NCI-H345 (cell line): Measurements from ENCODE around the gene GRK3.

Source experiments
- DNase-seq: peaks from one replicate; lab custom pipeline; 2025; lab: John Stamatoyannopoulos, UW

GRK3 gene

DNA sequence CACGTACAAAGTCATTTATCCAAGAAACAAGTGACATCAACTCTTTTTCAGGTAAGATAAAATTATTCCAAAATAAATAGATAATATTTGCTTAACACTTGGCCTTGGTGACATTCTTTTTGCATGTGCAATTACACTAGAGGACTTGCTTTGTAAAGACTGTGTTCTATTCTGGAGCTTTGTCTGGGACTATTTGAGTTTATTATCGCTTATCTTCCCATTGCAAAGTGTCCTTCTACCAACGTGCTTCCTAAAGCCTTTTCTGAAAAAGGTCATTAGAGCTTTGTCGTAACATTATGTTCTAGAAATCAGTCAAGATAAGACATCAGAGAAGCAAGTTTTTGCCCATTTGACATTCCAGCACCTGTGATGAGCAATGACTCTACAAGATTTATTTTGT, 99.2 kb downstream of the GRK3 start:
- DNase-seq = no peak

DNA sequence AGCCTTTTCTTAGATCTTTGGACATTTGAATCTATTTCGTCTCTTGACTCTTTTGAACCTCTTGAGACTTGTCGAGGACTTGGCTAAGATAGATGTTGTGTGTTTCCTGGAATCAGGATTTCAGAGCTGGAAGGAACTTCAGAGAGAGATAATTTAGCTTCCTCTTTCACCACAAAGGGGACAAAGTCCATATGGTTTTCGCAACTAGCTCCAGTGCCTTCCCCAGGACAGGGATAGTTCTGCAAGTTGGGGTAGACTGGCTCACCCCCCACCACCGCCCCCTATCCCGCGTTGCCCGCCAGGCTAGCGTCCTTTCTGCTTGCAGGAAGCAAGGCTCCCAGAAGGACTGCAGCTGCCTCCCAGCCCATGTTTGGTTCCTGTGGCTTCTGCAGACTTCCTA, 101.8 kb downstream of the GRK3 start:
- DNase-seq = no peak

DNA sequence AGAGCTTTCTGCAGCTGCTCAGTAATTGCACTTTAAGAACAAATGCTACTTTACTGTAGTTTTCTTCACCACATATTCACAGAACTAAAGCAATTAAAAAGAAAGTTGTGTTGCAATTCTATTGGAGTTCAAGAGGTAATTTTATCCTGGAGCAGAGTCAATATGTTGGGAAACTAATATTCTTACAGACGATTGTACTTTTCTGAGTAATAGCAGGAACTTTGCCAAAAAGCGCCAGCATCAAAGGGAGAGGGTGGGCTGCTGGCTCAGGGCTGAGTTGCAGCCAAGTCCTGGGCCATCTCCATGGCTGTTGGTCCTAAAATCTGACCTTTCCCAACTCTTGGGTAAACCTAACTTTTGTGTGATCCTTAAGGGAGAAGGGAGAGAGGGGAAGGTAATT, 104.0 kb downstream of the GRK3 start:
- no peak for DNase-seq

DNA sequence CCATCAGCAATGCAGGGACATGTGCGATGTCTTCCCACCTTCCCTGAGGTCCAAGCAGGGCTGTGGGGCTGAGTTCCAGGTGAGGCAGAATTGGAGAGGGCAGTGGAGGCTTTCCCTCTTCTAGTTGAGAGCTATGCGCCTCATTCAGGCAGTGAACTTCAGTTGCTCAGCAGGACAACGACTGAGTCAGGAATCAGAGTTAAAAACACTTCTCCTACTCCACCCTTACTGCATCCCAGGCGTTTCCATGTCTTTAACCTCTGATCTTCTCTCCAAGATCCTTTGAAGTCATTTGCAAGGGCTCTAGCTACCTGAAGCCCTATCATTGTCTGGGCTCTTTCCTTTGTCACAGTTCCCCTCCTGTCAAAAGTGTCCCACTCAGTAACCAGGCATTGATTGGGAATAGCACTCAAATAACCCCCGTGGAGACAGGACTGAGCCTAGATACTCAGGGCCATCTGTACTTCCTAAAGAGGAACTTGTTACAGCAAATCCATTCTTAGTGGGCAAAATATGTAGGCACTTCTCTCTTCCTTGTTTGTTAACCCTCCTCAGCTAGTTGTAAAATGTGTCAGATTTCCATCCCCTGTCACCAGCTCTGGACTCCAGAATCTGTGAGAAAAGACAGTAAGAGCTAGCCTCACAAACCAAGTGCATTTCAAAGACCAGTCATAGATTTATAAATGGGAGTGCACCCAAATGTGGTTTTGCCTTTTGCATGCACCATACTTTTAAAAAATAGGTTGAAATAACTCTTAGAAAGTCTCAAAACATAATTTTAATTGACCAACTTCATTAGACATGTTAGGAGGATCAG, 105.0 kb downstream of the GRK3 start:
- no peak for DNase-seq

DNA sequence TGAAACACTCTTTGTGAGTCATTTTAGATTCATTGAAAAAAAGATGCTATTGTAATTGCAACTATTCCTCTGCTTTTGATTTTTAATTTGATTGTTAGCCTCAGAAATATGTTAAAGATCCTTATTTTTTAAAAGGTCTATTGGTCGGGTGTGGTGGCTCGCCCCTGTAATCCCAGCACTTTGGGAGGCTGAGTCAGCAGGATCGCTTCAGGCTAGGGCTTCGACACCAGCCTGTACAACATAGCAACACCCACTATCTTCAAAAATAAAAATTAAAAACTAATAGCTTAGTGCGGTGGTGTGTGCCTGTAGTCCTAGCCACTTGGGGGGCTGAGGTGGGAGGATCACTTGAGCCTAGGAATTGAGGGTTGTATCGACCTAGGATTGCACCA, 105.6 kb downstream of the GRK3 start:
- no peak for DNase-seq

DNA sequence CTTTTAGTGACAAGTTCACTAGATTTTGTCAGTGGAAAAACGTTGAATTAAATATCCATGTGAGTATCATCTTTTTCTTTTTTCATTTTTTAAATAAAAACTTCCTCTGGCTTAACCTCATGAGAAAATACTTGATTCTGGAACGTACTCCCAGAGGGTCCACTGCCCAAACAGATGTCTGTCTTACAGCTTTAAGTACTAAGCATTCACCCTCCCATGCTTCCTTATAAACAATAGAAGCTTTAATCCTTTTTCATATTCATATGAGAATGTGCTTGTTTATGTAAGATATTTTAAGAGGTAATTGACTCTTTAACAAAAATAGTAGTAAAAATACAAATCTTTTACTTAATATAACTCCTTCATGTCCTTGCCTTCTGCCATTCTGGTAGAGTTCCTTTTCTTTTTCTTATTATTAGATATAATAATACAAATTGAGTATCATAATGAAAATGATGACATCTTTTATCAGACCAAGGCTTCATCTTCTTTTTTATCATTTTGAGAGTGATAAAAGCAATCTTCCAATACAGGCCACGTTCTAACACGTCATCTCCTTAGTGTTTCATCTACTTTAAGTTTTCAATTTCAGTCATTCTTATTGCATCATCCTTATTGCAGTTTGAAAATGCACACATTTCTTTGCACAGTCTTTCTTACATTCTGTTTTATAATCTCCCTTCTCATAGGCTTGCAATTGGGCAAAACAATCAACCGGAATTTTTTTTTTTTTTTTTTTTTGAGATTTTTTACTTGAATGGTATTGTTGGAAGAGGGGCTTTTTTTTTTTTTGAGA, 108.0 kb downstream of the GRK3 start:
- DNase-seq = no peak

DNA sequence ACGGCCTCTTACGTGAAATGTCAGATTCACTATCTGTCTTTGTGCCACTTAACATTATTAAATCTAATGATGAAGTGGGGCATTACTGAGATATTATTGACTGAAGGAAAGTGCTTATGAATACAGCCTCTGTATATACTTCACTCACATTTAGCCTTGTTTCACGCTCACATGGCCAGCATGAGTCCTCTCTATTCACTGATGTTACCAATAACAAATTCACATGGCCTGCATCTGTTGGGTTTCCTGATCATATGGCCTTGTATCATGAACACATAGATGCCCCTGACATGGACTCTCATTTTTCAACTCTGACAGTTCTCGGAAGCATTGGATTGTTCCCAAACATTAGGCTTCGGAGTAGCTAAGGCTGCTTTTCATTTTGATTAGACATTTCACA, 109.2 kb downstream of the GRK3 start:
- no peak for DNase-seq

DNA sequence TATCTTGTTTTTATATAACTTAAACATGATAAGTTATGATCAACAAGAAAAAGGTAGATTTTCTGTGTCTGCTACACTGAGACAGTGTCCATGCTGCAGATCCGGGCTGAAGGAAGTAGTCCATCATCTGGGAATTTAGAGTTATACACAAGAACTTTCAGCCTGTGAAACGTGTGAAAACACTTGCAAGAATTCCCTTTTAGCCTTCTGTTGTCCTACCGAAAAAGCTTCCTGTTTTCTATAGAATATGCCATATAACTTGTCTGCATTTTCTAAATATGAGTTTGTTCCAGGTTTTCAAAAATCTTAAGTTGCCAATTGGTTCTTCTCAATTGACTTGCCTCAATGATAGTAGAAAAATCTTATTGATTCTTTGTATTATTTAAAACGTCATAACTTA, 113.2 kb downstream of the GRK3 start:
- DNase-seq = no peak

DNA sequence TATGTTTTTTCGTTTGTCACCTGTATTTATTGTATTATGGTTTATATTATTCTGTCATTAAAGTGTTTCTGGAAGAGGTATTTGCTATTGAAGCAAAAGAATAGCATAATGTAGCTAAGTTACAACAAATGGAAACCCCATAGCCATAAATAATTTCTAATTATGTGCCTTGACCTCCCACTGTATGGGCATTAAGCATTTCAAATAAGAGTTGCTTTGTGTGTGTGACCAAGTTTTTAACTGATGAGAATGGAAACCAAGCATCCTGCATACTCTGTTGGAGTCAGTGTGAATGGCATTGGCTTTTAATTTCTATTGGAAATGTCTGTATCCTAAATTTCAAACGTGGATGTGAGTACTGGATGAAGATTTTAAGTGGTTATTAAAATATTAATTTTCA, 115.6 kb downstream of the GRK3 start:
- DNase-seq = no peak

DNA sequence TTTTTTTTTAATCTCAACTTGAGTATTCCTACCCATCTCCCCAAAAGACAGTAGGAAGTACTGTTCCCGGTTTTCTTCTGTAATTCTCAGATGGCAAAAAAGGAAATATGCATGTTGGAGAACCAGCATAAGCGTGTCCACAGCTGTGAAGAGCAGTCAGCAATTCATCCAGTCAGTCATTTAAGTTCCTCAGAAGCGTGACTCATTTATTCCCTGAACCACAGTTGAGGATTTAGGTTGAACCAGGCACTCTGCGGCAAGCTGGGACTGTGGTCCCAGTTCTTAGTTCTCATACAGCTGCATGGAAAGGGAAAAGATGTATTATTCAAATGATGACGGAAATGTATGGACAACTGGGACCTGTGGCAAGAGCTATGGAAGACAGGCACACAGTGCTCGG, 116.5 kb downstream of the GRK3 start:
- DNase-seq = no peak

DNA sequence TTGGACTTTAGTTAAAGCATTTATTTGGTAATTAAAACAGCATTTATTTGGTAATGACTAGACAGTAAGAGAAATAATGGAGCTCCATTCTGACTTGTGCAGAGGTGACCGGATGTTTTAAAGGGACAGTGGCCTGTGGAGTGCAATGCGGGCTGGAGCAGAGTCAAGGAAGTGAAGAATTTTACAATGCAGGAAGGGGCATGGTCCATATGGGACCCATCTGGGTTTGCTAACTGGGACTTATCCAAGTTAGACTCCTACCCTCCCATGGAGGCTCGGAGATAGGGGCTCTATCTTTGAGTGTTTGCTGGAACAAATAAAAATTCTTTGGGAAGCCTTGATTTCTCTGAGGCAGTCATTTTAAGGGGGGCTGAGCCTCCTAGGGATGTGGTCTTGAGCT, 117.6 kb downstream of the GRK3 start:
- DNase-seq = no peak

DNA sequence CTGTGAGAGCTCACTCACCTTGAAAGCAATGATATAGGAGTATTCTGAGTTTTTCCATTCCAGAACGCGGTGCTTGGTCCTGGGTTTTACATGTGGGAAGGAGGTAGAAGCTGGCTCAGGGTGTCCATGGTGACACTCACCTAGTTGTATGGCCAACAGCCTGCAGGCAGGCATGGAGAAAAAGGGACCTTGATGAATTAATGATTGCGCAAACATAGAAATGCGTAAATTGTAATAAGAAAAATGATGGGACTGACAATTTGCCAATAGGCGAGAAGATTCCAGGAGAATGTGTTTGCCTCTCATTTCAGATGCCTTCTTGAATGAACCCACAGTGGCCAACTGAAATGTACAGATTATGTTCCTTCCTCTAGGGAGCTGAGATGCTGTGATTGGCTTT, 124.2 kb downstream of the GRK3 start:
- no peak for DNase-seq

DNA sequence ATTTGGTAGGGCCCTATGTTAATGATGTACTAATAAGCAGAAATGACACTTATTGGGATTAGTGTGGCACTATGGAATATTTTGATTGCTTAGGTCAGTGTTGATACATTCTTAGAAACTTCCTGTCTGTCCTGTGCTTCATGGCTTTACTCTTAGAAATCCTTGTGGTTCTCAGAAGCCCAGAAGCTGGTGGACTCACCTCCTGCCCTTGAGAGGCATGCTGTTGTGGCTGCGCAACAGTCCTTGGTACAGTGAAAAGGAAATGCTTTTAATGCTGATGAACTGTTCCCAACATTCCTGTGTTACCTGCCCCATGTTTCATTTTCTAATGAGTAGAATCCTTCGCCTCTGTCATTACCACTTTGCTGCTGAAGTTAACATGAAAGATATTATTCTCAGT, 125.2 kb downstream of the GRK3 start:
- no peak for DNase-seq

DNA sequence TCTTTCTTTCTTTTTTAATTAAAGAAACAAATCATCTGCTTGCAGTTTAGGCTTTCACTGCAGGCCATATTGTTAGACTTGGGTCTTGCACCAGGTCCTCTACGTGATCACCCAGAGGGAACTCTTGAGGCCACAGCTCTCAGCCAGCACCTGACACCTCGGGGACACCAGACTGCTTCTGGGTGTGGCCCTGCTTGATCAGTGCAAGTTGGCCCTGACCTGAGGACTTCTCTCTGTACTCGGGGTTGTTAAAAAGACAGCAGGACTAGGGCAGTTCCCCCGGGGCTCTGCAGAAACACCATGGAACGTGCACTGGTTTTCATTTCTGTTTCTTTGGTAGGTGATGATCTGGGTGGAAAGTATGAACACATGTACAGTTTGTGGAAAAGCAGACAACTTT, 126.3 kb downstream of the GRK3 start:
- DNase-seq = no peak

DNA sequence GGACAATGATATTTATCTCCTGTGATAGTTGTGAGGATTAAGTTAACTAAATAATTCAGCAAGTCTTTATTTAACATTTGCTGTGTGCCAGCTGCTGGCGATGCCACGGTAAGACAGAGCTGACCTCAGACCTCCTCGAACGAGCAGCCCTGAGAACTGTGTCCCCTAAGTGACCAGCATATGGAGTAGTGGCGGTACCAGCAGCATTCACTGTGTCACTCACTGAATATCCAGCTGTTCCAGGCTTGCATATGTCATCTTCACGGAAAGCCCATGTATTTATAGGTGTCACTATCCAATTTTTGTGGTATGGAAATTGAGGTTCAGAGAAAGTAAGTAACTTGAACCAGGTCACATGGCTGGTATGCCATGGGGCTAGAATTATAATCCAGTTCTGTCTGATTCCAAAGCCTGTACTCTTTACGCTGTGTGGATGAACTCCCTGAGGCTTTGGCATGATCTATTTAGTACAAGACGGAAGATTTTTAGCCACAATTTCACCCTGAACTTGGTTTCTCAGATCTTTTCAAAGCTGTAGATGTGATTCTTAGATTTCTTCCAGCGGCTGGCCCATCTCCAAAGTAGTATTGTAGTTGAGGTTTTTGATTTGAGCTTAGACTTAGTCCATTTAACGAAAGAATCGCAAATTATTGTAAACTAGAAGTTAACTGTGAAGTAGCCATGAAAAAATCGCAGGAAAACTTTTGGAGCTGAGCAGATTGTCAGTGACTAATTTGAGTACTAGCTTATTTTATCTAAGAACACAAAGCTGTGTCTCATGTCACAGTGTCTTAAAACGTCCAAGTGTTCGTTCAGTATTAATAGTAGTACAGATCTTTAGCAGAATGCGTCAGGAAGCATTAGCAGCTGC, 128.2 kb downstream of the GRK3 start:
- DNase-seq = no peak

DNA sequence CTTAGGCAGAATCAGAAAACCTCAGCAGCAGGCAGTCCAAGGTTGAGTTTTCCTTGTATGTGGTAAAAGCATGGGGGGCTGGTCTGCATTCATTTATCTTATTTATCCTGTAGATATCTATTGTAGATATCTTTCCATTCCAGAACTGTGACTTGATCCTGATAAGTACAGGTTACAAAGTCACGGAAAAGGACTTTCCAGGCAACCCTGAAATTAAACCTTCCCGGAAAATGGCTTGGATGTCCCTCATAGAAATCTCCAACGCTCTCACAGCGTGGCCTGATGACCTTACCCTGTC, 128.7 kb downstream of the GRK3 start:
- no peak for DNase-seq

DNA sequence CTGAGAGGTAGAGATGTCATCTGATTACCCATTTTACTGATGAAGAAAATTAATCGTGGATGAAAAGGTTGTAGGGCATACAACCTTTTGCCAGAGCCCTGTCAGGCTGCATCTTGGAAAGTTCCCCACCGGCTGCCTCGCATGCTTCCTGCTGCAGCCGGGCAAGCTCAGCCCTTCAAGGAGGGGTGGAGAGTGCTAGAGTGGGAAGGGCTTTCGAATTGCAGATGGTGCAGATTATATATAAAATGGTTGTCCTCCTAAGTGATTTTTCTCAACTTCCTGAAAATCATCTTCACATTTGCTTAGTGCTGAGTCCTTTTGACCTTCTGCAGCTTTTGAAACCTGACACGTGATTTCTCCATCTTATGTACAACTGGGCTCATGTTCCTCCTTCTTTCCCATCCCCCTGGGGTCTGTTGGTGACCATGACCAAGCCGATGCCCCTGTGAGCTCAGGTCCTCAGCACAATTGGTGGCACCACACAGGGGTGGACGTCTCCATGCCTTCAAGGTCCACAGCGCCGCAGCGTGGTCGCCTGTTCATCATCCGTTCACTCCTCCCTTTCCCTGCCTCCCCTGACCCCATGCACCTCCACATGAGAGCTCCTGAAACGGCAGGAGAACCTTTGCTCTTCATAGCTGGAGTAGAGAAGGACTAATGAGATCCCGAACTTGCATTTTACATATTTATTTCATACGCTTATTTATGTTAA, 129.9 kb downstream of the GRK3 start:
- no peak for DNase-seq

DNA sequence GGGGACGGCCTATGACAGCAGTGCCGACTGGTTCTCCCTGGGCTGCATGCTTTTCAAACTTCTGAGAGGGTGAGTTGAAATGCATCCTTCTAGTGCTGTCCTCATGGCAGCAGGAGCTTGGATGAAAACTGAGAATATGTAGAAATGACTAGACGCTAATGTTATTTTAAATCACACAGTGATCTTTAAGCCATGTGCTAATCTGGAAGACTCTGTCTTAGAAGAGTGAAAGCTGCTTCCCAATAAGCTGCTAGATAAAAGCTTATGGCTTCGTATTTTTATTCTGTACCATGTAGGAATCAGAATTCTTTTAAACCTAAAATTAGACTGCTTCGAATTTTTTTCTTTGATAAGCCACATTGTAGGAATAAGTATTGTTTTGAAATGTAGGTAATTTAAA, 130.7 kb downstream of the GRK3 start:
- DNase-seq = no peak

DNA sequence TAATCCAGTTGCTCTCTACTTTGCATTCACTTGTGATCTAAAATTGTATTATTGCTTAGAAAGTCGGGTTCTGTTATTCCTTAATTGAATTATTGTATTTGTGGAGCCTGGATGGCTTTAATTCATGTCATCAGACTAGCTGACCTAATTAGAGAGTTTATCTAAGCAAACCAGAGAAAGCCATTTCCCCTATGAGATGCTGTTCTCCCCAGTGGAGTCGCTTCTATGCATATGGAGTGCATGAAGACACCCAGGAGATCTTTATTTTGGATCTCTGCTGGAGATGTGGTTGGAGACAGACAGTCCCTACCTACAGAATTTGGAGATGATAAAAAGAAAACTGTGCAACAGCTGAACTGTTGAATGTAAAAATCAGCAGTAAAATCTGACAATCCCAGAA, 132.3 kb downstream of the GRK3 start:
- no peak for DNase-seq

DNA sequence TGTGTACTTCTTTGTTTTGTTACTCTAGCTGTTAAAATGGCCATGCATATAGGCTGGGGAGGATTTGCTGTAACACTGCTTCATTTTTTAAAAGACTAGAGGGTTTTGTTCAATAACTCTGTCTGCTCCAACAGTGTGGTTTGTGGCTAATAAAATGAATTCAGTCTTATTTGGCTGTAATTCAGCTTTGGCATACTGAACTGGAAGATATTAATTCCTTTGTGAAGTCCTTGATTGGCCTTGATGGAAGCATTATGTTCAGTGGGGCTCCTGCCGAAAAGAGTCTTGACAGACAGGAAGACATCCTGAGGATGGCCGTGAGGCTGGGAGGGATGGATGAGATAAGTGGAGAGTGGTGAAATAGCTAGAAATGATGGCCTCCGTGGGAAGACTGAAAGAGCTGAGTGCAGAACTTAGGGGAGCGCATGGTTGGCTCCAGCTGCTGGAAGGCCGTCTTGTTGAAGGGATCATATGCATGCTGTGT, 132.7 kb downstream of the GRK3 start:
- no peak for DNase-seq

DNA sequence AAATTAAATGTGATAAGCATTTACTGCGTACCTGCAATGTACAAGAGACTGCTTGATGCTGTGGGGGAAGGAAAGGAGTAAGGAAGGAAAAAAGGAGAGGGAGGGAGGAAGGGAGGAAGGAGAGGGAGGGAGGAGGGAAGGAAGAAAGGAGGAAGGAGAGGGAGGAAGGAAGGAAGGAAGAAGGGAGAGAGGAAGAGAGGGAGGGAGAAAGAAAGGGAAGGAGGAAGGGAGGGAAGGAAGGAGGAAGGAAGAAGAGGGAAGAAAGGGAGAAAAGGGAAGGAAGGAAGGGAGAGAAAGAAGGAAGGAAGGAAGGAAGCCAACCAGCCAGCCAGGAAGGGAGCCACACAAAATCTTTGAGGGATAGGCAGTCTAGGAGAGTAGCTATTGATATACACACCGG, 133.5 kb downstream of the GRK3 start:
- no peak for DNase-seq

DNA sequence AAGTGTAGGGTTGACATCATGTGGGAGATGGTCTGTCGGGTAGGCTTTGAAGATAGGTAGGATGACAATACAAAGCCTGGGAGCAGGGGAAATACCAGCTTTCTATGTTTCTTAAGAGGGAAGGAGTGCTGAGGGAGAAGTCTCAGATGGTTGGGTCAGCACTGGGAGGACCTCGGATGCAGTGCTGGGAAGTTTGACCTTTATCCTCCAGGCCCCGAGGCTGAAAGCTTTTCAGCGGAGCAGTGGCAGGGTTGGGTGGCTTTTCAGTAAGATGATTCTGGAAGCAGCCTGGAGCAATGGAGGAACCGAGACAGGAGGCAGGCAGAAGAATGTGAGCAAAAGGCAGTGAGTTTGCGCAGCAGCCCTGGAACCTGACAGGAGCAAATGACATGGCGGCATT, 134.0 kb downstream of the GRK3 start:
- no peak for DNase-seq
